IMR-90 (cell line): ENCODE data around the gene NECTIN4. TPM values are rescaled to one million over a fixed set of nuclear protein-coding genes. Genes with fewer than 3 reads are reported as not detected.

Experiments used
- ATAC-seq: fragments of 200-7000 bp; cut with Tn5 transposase; 2 replicates; pipeline ENCODE4 v1.9.1; 2020; ENCODE audit warnings: low read depth, mild to moderate bottlenecking, moderate library complexity
- BruUV-seq: library from RNA; stranded (reverse); fragments of 400-500 nt; replicated peaks from 2 replicates; lab custom pipeline; 2021; lab: Mats Ljungman, UMichigan
- CTCF ChIA-PET: fragments of 300-600 bp; formaldehyde crosslinking; extraction: SDS; loops from one replicate; lab custom pipeline; 2021; ENCODE audit warnings: antibody characterized with exemption; lab: Yijun Ruan, JAX
- POLR2A ChIA-PET: fragments of 300-600 bp; sonication (Branson Sonifier 250); formaldehyde crosslinking; loops from one replicate; lab custom pipeline; 2022; ENCODE audit warnings: antibody characterized with exemption; ENCODE audit not compliant: unreplicated experiment; lab: Charles Lee
- DNase-seq: peaks from one replicate; pipeline ENCODE4 v3.0.0; 2013
- H2AFZ ChIP-seq: replicated peaks from 2 replicates; pipeline ENCODE3; 2013; ENCODE audit warnings: low read length, mild to moderate bottlenecking; ENCODE audit not compliant: poor library complexity
- H2AK5ac ChIP-seq: 2 replicates; pipeline ENCODE4 v1.6.1; 2013; ENCODE audit warnings: low read depth, low read length, inconsistent platforms
- H2AK9ac ChIP-seq: replicated peaks from 2 replicates; pipeline ENCODE3; 2013; ENCODE audit warnings: mild to moderate bottlenecking, low read depth, low read length, moderate library complexity; ENCODE audit not compliant: poor library complexity
- H2BK120ac ChIP-seq: 2 replicates; pipeline ENCODE4 v1.6.1; 2013; ENCODE audit warnings: low read depth, low read length, inconsistent platforms
- H2BK15ac ChIP-seq: 3 replicates; pipeline ENCODE4 v1.6.1; 2013; ENCODE audit warnings: low read depth, low read length, inconsistent platforms
- H2BK20ac ChIP-seq: 2 replicates; pipeline ENCODE4 v1.6.1; 2013; ENCODE audit warnings: low read depth, mild to moderate bottlenecking, inconsistent platforms, low read length, moderate library complexity
- H2BK5ac ChIP-seq: 2 replicates; pipeline ENCODE4 v1.6.1; 2013; ENCODE audit warnings: mild to moderate bottlenecking, low read depth, low read length, inconsistent platforms; ENCODE audit not compliant: poor library complexity, severe bottlenecking
- H3K14ac ChIP-seq: replicated peaks from 2 replicates; pipeline ENCODE4 v1.6.1; 2013; ENCODE audit warnings: low read depth, low read length, inconsistent platforms
- H3K18ac ChIP-seq: 2 replicates; pipeline ENCODE4 v1.6.1; 2013; ENCODE audit warnings: low read depth, low read length, control low read depth
- H3K23ac ChIP-seq: 2 replicates; pipeline ENCODE4 v1.6.1; 2013; ENCODE audit warnings: low read depth, low read length, inconsistent platforms
- H3K27ac ChIP-seq: 2 replicates; pipeline ENCODE4 v1.5.1; 2013; ENCODE audit warnings: mild to moderate bottlenecking, control low read depth, low read length; ENCODE audit not compliant: insufficient read depth
- H3K27me3 ChIP-seq: 2 replicates; pipeline ENCODE4 v1.6.1; 2013; ENCODE audit warnings: low read length; ENCODE audit not compliant: control insufficient read depth, insufficient read depth
- H3K36me3 ChIP-seq: 2 replicates; pipeline ENCODE4 v1.6.1; 2013; ENCODE audit warnings: low read length, mixed read lengths; ENCODE audit not compliant: control insufficient read depth, insufficient read depth
- H3K4ac ChIP-seq: 2 replicates; pipeline ENCODE4 v1.6.1; 2013; ENCODE audit warnings: low read depth, low read length, inconsistent platforms
- H3K4me1 ChIP-seq: 2 replicates; pipeline ENCODE4 v1.6.1; 2013; ENCODE audit warnings: low read length, mixed read lengths; ENCODE audit not compliant: control insufficient read depth, insufficient read depth
- H3K4me2 ChIP-seq: 2 replicates; pipeline ENCODE4 v1.6.1; 2013; ENCODE audit warnings: low read depth, mild to moderate bottlenecking, control low read depth, low read length, moderate library complexity
- H3K4me3 ChIP-seq: 2 replicates; pipeline ENCODE4 v1.5.1; 2013; ENCODE audit warnings: low read depth, mild to moderate bottlenecking, control low read depth, low read length, moderate library complexity; ENCODE audit not compliant: insufficient read depth
- H3K56ac ChIP-seq: 2 replicates; pipeline ENCODE4 v1.6.1; 2013; ENCODE audit warnings: low read length, inconsistent platforms; ENCODE audit not compliant: insufficient read depth; ENCODE audit errors: extremely low read depth
- H3K79me1 ChIP-seq, 2 experiments: 2 replicates each; pipeline ENCODE4 v1.6.1; 2013; ENCODE audit warnings: low read length in 2 of 2, inconsistent platforms in 1 of 2, low read depth in 1 of 2
- H3K9ac ChIP-seq: 2 replicates; pipeline ENCODE4 v1.6.1; 2013; ENCODE audit warnings: low read depth, low read length, control low read depth
- H3K9me1 ChIP-seq: 2 replicates; pipeline ENCODE4 v1.6.1; 2013; ENCODE audit warnings: low read length, inconsistent platforms; ENCODE audit not compliant: insufficient read depth
- H3K9me3 ChIP-seq: 2 replicates; pipeline ENCODE4 v1.6.1; 2013; ENCODE audit warnings: low read length; ENCODE audit not compliant: control insufficient read depth, insufficient read depth
- H4K20me1 ChIP-seq: 2 replicates; pipeline ENCODE4 v1.6.1; 2013; ENCODE audit warnings: low read length, inconsistent platforms; ENCODE audit not compliant: insufficient read depth
- H4K5ac ChIP-seq: 2 replicates; pipeline ENCODE4 v1.6.1; 2013; ENCODE audit warnings: mild to moderate bottlenecking, low read depth, low read length, control low read depth
- H4K8ac ChIP-seq, 2 experiments: 2 replicates each; pipeline ENCODE4 v1.6.1; 2013; ENCODE audit warnings: low read depth in 2 of 2, low read length in 2 of 2, control low read depth in 1 of 2, inconsistent platforms in 1 of 2
- H4K91ac ChIP-seq: 2 replicates; pipeline ENCODE4 v1.6.1; 2013; ENCODE audit warnings: low read depth, low read length, inconsistent platforms; ENCODE audit not compliant: insufficient read depth
- POLR2A ChIP-seq: IDR thresholded peaks from 2 replicates; pipeline ENCODE4 v1.6.1; 2012; ENCODE audit warnings: mild to moderate bottlenecking, low read depth, low read length
- WGBS, 2 experiments: methylation state at CpG; one replicate each; pipeline versions ENCODE4 v1.1.5 to v1.1.7; 2013; ENCODE audit warnings: missing lambda C conversion rate in 2 of 2; ENCODE audit not compliant: insufficient read length in 1 of 2; ENCODE audit errors: extremely low coverage in 2 of 2; 5-methylcytosine and 5-hydroxymethylcytosine counted together
- dilution Hi-C: fragments of 300-500 bp; cut with HindIII; formaldehyde crosslinking; loops from one replicate; pipeline ENCODE4 v1.14.3; 2018; ENCODE audit warnings: low sequenced_read_pairs; ENCODE audit not compliant: unreplicated experiment
- in situ Hi-C: fragments of 300-500 bp; cut with MboI; formaldehyde crosslinking; loops from 3 replicates; pipeline ENCODE4 v1.14.3; 2019; ENCODE audit warnings: low sequenced_read_pairs, inconsistent platforms, mixed read lengths
- intact Hi-C: fragments of 100-400 bp; cut with micrococcal nuclease; formaldehyde crosslinking; loops from 2 replicates; pipeline ENCODE4 v1.10.0; 2022
- polyA plus RNA-seq, 3 experiments: library from polyadenylated mRNA; depleted of rRNA; stranded (reverse); fragments of >200 nt; gene quantifications; 2 replicates each; pipeline ENCODE4 v1.2.3, GENCODE V29; 2012; ENCODE audit warnings: low replicate concordance in 1 of 3
- total RNA-seq: library from RNA; depleted of rRNA; stranded (reverse); fragments of >200 nt; gene quantifications from 2 replicates; pipeline ENCODE4 v1.2.3, GENCODE V29; 2012
- TF ChIP-seq, protein P1 (sequence below): conservative IDR thresholded peaks from 2 replicates; pipeline ENCODE4 v1.5.1; 2012; ENCODE audit warnings: mild to moderate bottlenecking, low read depth, low read length, improper control_type of control experiment

The NECTIN4 gene
- total and polyA plus RNA-seq, 2 of the 4 experiments (the other 2 are of a cell fraction): 0.18 to 0.24 TPM

DNA sequence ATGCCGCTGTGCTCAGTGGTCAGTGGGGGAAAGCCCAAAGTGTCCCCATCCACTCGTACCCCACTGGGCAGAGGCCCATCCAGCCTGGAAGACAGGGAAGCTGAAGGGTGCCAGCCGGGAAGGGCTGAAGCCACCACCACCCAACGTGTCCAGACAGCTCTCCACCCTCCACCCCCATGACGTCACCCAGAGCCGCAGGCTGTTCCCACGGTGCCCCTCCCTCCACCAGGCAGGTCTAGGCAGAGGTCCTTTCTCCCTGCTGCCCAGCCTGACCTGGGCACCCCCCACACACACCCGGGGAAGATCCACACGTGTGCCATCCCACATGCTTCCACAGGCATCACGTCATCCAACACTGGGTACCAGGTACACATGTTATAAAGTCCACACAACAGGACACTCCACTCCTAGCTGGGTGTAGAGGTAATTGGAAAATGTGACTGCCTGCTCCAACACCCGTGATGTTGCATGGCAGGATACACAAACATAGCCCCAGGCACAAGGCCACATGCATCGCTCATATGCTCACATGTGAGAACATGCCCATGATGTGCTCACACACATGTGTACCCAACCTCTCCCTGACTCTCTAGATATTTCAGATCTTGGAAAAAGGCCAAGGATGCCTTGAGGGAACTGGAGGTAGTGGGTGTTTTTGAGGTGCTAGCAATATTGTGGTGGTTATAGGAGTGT lies 14.5 kb downstream of the NECTIN4 start:
- Histone ChIP-seq H4K20me1 (no peaks in the 10 kb centered on the region; the same call in none of the 2 replicates), H2AFZ (no peak overlapping the region), H3K9ac (no peak overlapping the region), H2BK15ac (no peak overlapping the region), H2AK5ac (peak overlapping the region; percentile 39; the same call in 1 of the 2 replicates), H3K27me3 (no peaks in the 10 kb centered on the region), H3K79me1 (no peaks in the 10 kb centered on the region), H3K4me1 (no peaks in the 10 kb centered on the region), H2AK9ac (peak overlapping the region; percentile 82), H3K27ac (no peak overlapping the region), H3K56ac (no peak overlapping the region), H2BK120ac (no peak overlapping the region), H3K18ac (no peak overlapping the region), H3K14ac (no peak overlapping the region), H3K4ac (no peak overlapping the region), H3K23ac (no peak overlapping the region), H3K36me3 (no peaks in the 10 kb centered on the region), H3K4me2 (no peak overlapping the region), H3K9me1 (no peaks in the 10 kb centered on the region), H4K8ac (no peak overlapping the region), H3K4me3 (no peak overlapping the region), H4K5ac (no peak overlapping the region), H3K9me3 (no peaks in the 10 kb centered on the region), H2BK20ac (no peak overlapping the region), H4K91ac (no peak overlapping the region), H2BK5ac (no peak overlapping the region)
- no TSS peak for BruUV-seq
- no peak for ATAC-seq
- intact Hi-C loops (no loop called here), in situ Hi-C loops (no loop called here), dilution Hi-C loops (no loop called here)
- WGBS, 2 experiments: no CpG with 5 or more reads among the region's 12 CpGs
- TF ChIP-seq, protein P1, sequence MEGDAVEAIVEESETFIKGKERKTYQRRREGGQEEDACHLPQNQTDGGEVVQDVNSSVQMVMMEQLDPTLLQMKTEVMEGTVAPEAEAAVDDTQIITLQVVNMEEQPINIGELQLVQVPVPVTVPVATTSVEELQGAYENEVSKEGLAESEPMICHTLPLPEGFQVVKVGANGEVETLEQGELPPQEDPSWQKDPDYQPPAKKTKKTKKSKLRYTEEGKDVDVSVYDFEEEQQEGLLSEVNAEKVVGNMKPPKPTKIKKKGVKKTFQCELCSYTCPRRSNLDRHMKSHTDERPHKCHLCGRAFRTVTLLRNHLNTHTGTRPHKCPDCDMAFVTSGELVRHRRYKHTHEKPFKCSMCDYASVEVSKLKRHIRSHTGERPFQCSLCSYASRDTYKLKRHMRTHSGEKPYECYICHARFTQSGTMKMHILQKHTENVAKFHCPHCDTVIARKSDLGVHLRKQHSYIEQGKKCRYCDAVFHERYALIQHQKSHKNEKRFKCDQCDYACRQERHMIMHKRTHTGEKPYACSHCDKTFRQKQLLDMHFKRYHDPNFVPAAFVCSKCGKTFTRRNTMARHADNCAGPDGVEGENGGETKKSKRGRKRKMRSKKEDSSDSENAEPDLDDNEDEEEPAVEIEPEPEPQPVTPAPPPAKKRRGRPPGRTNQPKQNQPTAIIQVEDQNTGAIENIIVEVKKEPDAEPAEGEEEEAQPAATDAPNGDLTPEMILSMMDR: no peak
- no peak for TF ChIP-seq POLR2A
- ChIA-PET POLR2A (no interaction called here), CTCF (no interaction called here)
- DNase-seq: no peak
